ENCODE data around the gene FIGN.

FIGN gene

GRCh38 chr2:163601377-163601776 is 134.4 kb downstream of the FIGN start:
- no peak for TF ChIP-seq CTCF (IDR thresholded peaks at IDR 0.05; ENCODE audit: insufficient read depth, missing control alignments)
- DNase-seq (ENCODE audit: insufficient read length, low spot score) (no peak), FAIRE-seq (peak; percentile 6)

- no peak for TF ChIP-seq CTCF (IDR thresholded peaks at IDR 0.05; ENCODE audit: insufficient read depth, missing control alignments)
- FAIRE-seq (no peak), DNase-seq (ENCODE audit: insufficient read length, low spot score) (no peak)
Observed at GRCh38 chr2:163600801-163601200, 135.0 kb downstream of the FIGN start.

GRCh38 chr2:163595028-163595427 is 140.8 kb downstream of the FIGN start:
- DNase-seq (ENCODE audit: insufficient read length, low spot score): no peak

GRCh38 chr2:163594497-163594896 is 141.3 kb downstream of the FIGN start:
- no peak for DNase-seq (ENCODE audit: insufficient read length, low spot score)
- no peak for FAIRE-seq
- no peak for TF ChIP-seq CTCF (IDR thresholded peaks at IDR 0.05; ENCODE audit: insufficient read depth, missing control alignments)

More at GRCh38 chr2:163595028-163595427, 140.8 kb downstream of the FIGN start:
- TF ChIP-seq CTCF (IDR thresholded peaks at IDR 0.05; ENCODE audit: insufficient read depth, missing control alignments): no peak
- no peak for FAIRE-seq

- no peak for TF ChIP-seq CTCF (IDR thresholded peaks at IDR 0.05; ENCODE audit: insufficient read depth, missing control alignments)
- FAIRE-seq: no peak
- no peak for DNase-seq (ENCODE audit: insufficient read length, low spot score)
Observed at GRCh38 chr2:163593982-163594381, 141.8 kb downstream of the FIGN start.

GRCh38 chr2:163592954-163593622 is 142.7 kb downstream of the FIGN start:
- DNase-seq (ENCODE audit: insufficient read length, low spot score) (no peak), FAIRE-seq (peak; percentile 51)
- TF ChIP-seq CTCF (IDR thresholded peaks at IDR 0.05; ENCODE audit: insufficient read depth, missing control alignments): no peak

- TF ChIP-seq CTCF (IDR thresholded peaks at IDR 0.05; ENCODE audit: insufficient read depth, missing control alignments): no peak
- DNase-seq (ENCODE audit: insufficient read length, low spot score) (no peak), FAIRE-seq (no peak)
Observed at GRCh38 chr2:163591461-163591860, 144.3 kb downstream of the FIGN start.

Measured in D721Med (cell line).